ENCODE measurements around the gene FFAR4.

Gene FFAR4

GRCh38 chr10:93577565-93577964, 11.1 kb downstream of the FFAR4 start:
- ATAC-seq (ENCODE audit: low read depth) = no peak
- TF ChIP-seq, protein P1, sequence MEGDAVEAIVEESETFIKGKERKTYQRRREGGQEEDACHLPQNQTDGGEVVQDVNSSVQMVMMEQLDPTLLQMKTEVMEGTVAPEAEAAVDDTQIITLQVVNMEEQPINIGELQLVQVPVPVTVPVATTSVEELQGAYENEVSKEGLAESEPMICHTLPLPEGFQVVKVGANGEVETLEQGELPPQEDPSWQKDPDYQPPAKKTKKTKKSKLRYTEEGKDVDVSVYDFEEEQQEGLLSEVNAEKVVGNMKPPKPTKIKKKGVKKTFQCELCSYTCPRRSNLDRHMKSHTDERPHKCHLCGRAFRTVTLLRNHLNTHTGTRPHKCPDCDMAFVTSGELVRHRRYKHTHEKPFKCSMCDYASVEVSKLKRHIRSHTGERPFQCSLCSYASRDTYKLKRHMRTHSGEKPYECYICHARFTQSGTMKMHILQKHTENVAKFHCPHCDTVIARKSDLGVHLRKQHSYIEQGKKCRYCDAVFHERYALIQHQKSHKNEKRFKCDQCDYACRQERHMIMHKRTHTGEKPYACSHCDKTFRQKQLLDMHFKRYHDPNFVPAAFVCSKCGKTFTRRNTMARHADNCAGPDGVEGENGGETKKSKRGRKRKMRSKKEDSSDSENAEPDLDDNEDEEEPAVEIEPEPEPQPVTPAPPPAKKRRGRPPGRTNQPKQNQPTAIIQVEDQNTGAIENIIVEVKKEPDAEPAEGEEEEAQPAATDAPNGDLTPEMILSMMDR (IDR thresholded peaks at IDR 0.05; ENCODE audit: poor library complexity, severe bottlenecking) = no peak
- no peaks in the 10 kb centered on the region for H3K36me3 ChIP-seq (ENCODE audit: low read depth)

GRCh38 chr10:93579089-93579488, 12.6 kb downstream of the FFAR4 start:
- ATAC-seq (ENCODE audit: low read depth) = peak; percentile 100
- no peaks in the 10 kb centered on the region for H3K27me3 ChIP-seq (ENCODE audit: insufficient read depth, poor library complexity, severe bottlenecking)
- H3K4me3 ChIP-seq (ENCODE audit: severe bottlenecking) = no peak overlapping the region
- no peak for DNase-seq (ENCODE audit: low spot score)
- no peaks in the 10 kb centered on the region for H3K9me3 ChIP-seq (ENCODE audit: severe bottlenecking)
- peaks cover 4% of the 10 kb centered on the region for H3K4me1 ChIP-seq (ENCODE audit: insufficient read depth, poor library complexity, severe bottlenecking)
- H3K36me3 ChIP-seq (ENCODE audit: low read depth) = no peaks in the 10 kb centered on the region
- no peak overlapping the region for H3K27ac ChIP-seq (ENCODE audit: poor library complexity, severe bottlenecking)
- TF ChIP-seq, protein P1 (IDR thresholded peaks at IDR 0.05; ENCODE audit: poor library complexity, severe bottlenecking) = no peak

More at GRCh38 chr10:93577565-93577964, 11.1 kb downstream of the FFAR4 start:
- Histone ChIP-seq H3K27ac (ENCODE audit: poor library complexity, severe bottlenecking) (no peak overlapping the region), H3K4me3 (ENCODE audit: severe bottlenecking) (no peak overlapping the region), H3K9me3 (ENCODE audit: severe bottlenecking) (no peaks in the 10 kb centered on the region), H3K27me3 (ENCODE audit: insufficient read depth, poor library complexity, severe bottlenecking) (no peaks in the 10 kb centered on the region), H3K4me1 (ENCODE audit: insufficient read depth, poor library complexity, severe bottlenecking) (peaks cover 4% of the 10 kb centered on the region)
- DNase-seq (ENCODE audit: low spot score) = no peak

DNA sequence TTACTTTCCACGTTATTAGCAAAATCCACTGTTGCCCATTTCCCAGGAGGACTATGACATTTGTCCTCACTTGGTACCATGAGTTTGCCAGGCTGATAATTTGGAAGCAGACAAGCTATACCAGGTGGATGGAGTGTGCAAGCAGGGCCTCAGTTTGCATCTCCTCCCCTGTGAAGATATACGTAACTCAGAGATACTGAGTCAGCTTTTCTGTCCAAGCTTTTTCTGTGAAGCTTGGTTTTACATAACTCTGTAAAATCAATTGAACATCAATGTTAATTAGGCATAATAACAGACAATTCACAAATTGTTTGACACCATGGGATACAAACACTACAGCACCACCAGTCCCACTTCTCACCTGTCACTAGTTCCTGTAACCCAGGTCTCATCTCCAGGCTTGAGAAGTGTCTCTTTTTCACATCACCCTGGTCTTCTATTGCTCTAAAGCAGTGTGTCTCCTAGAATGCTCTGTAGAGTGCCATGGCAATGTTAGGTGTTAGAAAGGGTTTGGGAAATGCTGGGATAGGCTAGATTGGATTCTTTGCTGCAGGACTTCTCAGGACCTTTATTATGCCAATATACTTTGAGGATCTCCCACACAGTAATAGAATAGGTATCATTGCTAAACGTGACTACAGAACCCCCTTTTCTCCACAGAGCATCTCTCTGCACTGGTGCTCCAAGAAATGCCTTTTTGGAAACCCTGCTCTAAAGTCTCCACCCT, 13.7 kb downstream of the FFAR4 start:
- H3K4me1 ChIP-seq (ENCODE audit: insufficient read depth, poor library complexity, severe bottlenecking) = peaks cover 4% of the 10 kb centered on the region
- TF ChIP-seq, protein P1 (IDR thresholded peaks at IDR 0.05; ENCODE audit: poor library complexity, severe bottlenecking) = no peak
- H3K9me3 ChIP-seq (ENCODE audit: severe bottlenecking) = no peaks in the 10 kb centered on the region
- no peak overlapping the region for H3K27ac ChIP-seq (ENCODE audit: poor library complexity, severe bottlenecking)
- H3K4me3 ChIP-seq (ENCODE audit: severe bottlenecking) = no peak overlapping the region
- ATAC-seq (ENCODE audit: low read depth) (no peak), DNase-seq (ENCODE audit: low spot score) (no peak)
- H3K36me3 ChIP-seq (ENCODE audit: low read depth) = no peaks in the 10 kb centered on the region
- H3K27me3 ChIP-seq (ENCODE audit: insufficient read depth, poor library complexity, severe bottlenecking) = no peaks in the 10 kb centered on the region

DNA sequence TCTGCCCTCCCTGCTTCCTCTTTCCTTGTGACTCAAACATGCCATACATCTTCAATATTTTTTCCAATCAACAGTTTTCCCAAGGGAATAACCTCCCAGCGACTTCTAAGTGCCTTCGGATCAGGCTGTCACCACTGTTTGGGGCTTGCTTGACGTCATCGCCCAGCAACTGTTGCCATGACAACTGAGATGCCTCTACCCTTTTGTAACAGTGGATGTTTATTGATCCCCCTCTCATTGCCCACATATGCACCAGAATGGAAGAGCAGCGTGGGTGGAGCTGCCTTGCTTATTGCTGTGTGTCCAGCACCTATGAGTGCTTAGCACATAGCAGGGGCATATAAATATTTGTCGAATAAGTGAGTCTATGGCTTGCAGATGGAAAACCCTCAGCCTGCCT, 14.4 kb downstream of the FFAR4 start:
- ATAC-seq (ENCODE audit: low read depth) = no peak
- Histone ChIP-seq H3K4me1 (ENCODE audit: insufficient read depth, poor library complexity, severe bottlenecking) (peaks cover 4% of the 10 kb centered on the region), H3K4me3 (ENCODE audit: severe bottlenecking) (no peak overlapping the region), H3K27ac (ENCODE audit: poor library complexity, severe bottlenecking) (no peak overlapping the region), H3K27me3 (ENCODE audit: insufficient read depth, poor library complexity, severe bottlenecking) (no peaks in the 10 kb centered on the region), H3K9me3 (ENCODE audit: severe bottlenecking) (no peaks in the 10 kb centered on the region), H3K36me3 (ENCODE audit: low read depth) (no peaks in the 10 kb centered on the region)
- TF ChIP-seq, protein P1 (IDR thresholded peaks at IDR 0.05; ENCODE audit: poor library complexity, severe bottlenecking) = no peak
- no peak for DNase-seq (ENCODE audit: low spot score)

DNA sequence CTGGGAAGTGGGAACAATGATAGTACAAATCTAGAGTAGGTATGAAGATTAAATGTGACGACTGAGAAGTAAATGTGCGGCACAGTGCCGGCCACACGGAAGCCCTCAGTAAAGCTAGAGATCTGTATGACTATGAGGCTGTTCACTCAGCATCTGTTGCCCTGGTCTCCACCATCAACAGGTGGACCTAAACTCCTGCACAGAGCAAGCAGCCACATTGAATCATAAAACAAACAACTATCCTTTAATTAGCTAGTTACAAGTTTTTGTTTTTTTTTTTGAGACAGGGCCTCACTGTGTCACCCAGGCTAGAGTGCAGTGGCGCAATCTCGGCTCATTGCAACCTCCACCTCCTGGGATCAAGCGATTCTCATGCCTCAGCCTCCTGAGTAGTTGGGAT, 18.0 kb downstream of the FFAR4 start:
- no peak for ATAC-seq (ENCODE audit: low read depth)
- H3K27me3 ChIP-seq (ENCODE audit: insufficient read depth, poor library complexity, severe bottlenecking) = no peaks in the 10 kb centered on the region
- DNase-seq (ENCODE audit: low spot score) = no peak
- H3K4me1 ChIP-seq (ENCODE audit: insufficient read depth, poor library complexity, severe bottlenecking) = peaks cover 2% of the 10 kb centered on the region
- H3K4me3 ChIP-seq (ENCODE audit: severe bottlenecking) = no peak overlapping the region
- no peaks in the 10 kb centered on the region for H3K9me3 ChIP-seq (ENCODE audit: severe bottlenecking)
- no peak overlapping the region for H3K27ac ChIP-seq (ENCODE audit: poor library complexity, severe bottlenecking)
- H3K36me3 ChIP-seq (ENCODE audit: low read depth) = no peaks in the 10 kb centered on the region
- TF ChIP-seq, protein P1 (IDR thresholded peaks at IDR 0.05; ENCODE audit: poor library complexity, severe bottlenecking) = no peak
